GM18520 (cell line): ENCODE measurements around the gene UCK2.
A peak's percentile ranks its signal among the peaks of the same experiment; 100 is the strongest.

ENCODE experiments used
- ATAC-seq: cut with Tn5 transposase; IDR thresholded peaks from one replicate; pipeline ENCODE4 v1.9.1; 2021; ENCODE audit not compliant: unreplicated experiment

The UCK2 gene

GRCh38 chr1:165855010-165855838, 27.8 kb downstream of the UCK2 start:
- no peak for ATAC-seq

GRCh38 chr1:165856021-165856420, 28.6 kb downstream of the UCK2 start:
- no peak for ATAC-seq

- ATAC-seq = no peak
Observed at GRCh38 chr1:165856606-165857005, 29.2 kb downstream of the UCK2 start.

- peak; percentile 90 for ATAC-seq
Observed at GRCh38 chr1:165857046-165857801, 29.8 kb downstream of the UCK2 start.

GRCh38 chr1:165858364-165858823, 31.0 kb downstream of the UCK2 start:
- ATAC-seq = no peak

- ATAC-seq = no peak
Observed at GRCh38 chr1:165858967-165859845, 31.8 kb downstream of the UCK2 start.

- no peak for ATAC-seq
Observed at GRCh38 chr1:165860065-165860464, 32.7 kb downstream of the UCK2 start.

GRCh38 chr1:165861911-165862310, 34.5 kb downstream of the UCK2 start:
- no peak for ATAC-seq

- ATAC-seq = no peak
Observed at GRCh38 chr1:165862448-165862847, 35.0 kb downstream of the UCK2 start.

- ATAC-seq = no peak
Observed at GRCh38 chr1:165863346-165863745, 35.9 kb downstream of the UCK2 start.

- no peak for ATAC-seq
Observed at GRCh38 chr1:165865633-165866340, 38.4 kb downstream of the UCK2 start.

- no peak for ATAC-seq
Observed at GRCh38 chr1:165869343-165869742, 41.9 kb downstream of the UCK2 start.

GRCh38 chr1:165871311-165872067, 44.1 kb downstream of the UCK2 start:
- ATAC-seq = peak; percentile 78

- ATAC-seq = no peak
Observed at GRCh38 chr1:165873481-165873880, 46.1 kb downstream of the UCK2 start.

- ATAC-seq = no peak
Observed at GRCh38 chr1:165874643-165875042, 47.2 kb downstream of the UCK2 start.

- no peak for ATAC-seq
Observed at GRCh38 chr1:165875171-165875570, 47.8 kb downstream of the UCK2 start.

GRCh38 chr1:165875604-165876003, 48.2 kb downstream of the UCK2 start:
- no peak for ATAC-seq

- ATAC-seq = no peak
Observed at GRCh38 chr1:165876121-165876520, 48.7 kb downstream of the UCK2 start.

- ATAC-seq = no peak
Observed at GRCh38 chr1:165877411-165877810, 50.0 kb downstream of the UCK2 start.
